ENCODE measurements around the gene PIP5KL1. TPM values are rescaled to one million over a fixed set of nuclear protein-coding genes. Genes with fewer than 3 reads are reported as not detected.

The PIP5KL1 gene
- total RNA-seq, 1 donor from 2014 or later: 4.9 TPM

- Histone ChIP-seq H3K4me1 (ENCODE audit: insufficient read depth, low read length) (peaks cover 12% of the 10 kb centered on the region), H2AFZ (ENCODE audit: low read depth, low read length) (no peak overlapping the region), H3K4me3 (ENCODE audit: insufficient read depth, low read depth, low read length) (no peak overlapping the region), H3K9me3 (ENCODE audit: insufficient read depth, low read depth, low read length) (no peaks in the 10 kb centered on the region), H4K20me1 (ENCODE audit: insufficient read depth, low read length) (no peaks in the 10 kb centered on the region), H3K79me2 (ENCODE audit: insufficient read depth, low read length) (peaks cover 4% of the 10 kb centered on the region), H3K36me3 (ENCODE audit: insufficient read depth, low read length) (no peaks in the 10 kb centered on the region), H3K27ac (ENCODE audit: low read depth, low read length) (no peak overlapping the region), H3K27me3 (ENCODE audit: insufficient read depth, low read length) (no peaks in the 10 kb centered on the region), H3K4me2 (ENCODE audit: low read length) (no peak overlapping the region), H3K9ac (ENCODE audit: low read length) (no peak overlapping the region)
- no peak overlapping the region for H3K4me3 Mint-ChIP-seq (ENCODE audit: unreplicated experiment)
- no peaks in the 10 kb centered on the region for H3K9me3 Mint-ChIP-seq (ENCODE audit: unreplicated experiment)
- no peak overlapping the region for H3K27ac Mint-ChIP-seq (ENCODE audit: unreplicated experiment)
- H3K4me1 Mint-ChIP-seq (ENCODE audit: low read depth, unreplicated experiment): peaks cover 7% of the 10 kb centered on the region
- DNase-seq (ENCODE audit: low read depth) (no peak), FAIRE-seq (no peak)
- H3K27me3 Mint-ChIP-seq (ENCODE audit: low read depth, unreplicated experiment): peaks cover 2% of the 10 kb centered on the region
- no peaks in the 10 kb centered on the region for H3K36me3 Mint-ChIP-seq (ENCODE audit: low read depth, unreplicated experiment)
- TF ChIP-seq EZH2 (IDR thresholded peaks at IDR 0.05; ENCODE audit: insufficient read depth, low read length) (no peak), CTCF (IDR thresholded peaks at IDR 0.05; ENCODE audit: insufficient read depth, low read depth, low read length) (no peak)
Observed at GRCh38 chr9:127903557-127904475, 26.8 kb downstream of the PIP5KL1 start.

- Mint-ChIP-seq H3K4me1 (ENCODE audit: low read depth, unreplicated experiment) (peaks cover 12% of the 10 kb centered on the region), H3K9me3 (ENCODE audit: unreplicated experiment) (no peaks in the 10 kb centered on the region), H3K4me3 (ENCODE audit: unreplicated experiment) (peak within 1 kb of the TSS; percentile 92), H3K36me3 (ENCODE audit: low read depth, unreplicated experiment) (peaks cover 17% of the 10 kb centered on the region), H3K27ac (ENCODE audit: unreplicated experiment) (peak within 1 kb of the TSS; percentile 81), H3K27me3 (ENCODE audit: low read depth, unreplicated experiment) (no peaks in the 10 kb centered on the region)
- TF ChIP-seq CTCF (IDR thresholded peaks at IDR 0.05; ENCODE audit: insufficient read depth, low read depth, low read length) (no peak), EZH2 (IDR thresholded peaks at IDR 0.05; ENCODE audit: insufficient read depth, low read length) (no peak)
- Histone ChIP-seq H4K20me1 (ENCODE audit: insufficient read depth, low read length) (peaks cover 26% of the 10 kb centered on the region), H3K4me1 (ENCODE audit: insufficient read depth, low read length) (peaks cover 27% of the 10 kb centered on the region), H2AFZ (ENCODE audit: low read depth, low read length) (peak within 1 kb of the TSS; percentile 92), H3K79me2 (ENCODE audit: insufficient read depth, low read length) (peaks cover 31% of the 10 kb centered on the region), H3K9ac (ENCODE audit: low read length) (peak within 1 kb of the TSS; percentile 94), H3K4me3 (ENCODE audit: insufficient read depth, low read depth, low read length) (peak within 1 kb of the TSS; percentile 76), H3K9me3 (ENCODE audit: insufficient read depth, low read depth, low read length) (peaks cover 9% of the 10 kb centered on the region), H3K4me2 (ENCODE audit: low read length) (peak within 1 kb of the TSS; percentile 94), H3K27me3 (ENCODE audit: insufficient read depth, low read length) (no peaks in the 10 kb centered on the region), H3K27ac (ENCODE audit: low read depth, low read length) (peak within 1 kb of the TSS; percentile 76), H3K36me3 (ENCODE audit: insufficient read depth, low read length) (peaks cover 19% of the 10 kb centered on the region)
- FAIRE-seq: no peak
- peak; percentile 47 for DNase-seq (ENCODE audit: low read depth)
Observed at GRCh38 chr9:127899128-127899943, 31.2 kb downstream of the PIP5KL1 start, which contains the start of gene ST6GALNAC6. Gene ST6GALNAC6, minus strand, starts transcription at chr9:127899603. Its CDS starts 1,622 bp downstream, at chr9:127897981.

All from astrocyte (in vitro differentiated cells and primary cell).